Stimulated activated CD8-positive, alpha-beta memory T cell treated with anti-CD3 and anti-CD28 coated beads, Interleukin-12 subunit alpha, Interleukin-12 subunit beta, amount 100 ng/mL, for 4 hours (primary cell): ENCODE data around the gene ZFP36L2.
A peak's percentile ranks its signal among the peaks of the same experiment; 100 is the strongest.

Experiments
- DNase-seq: peaks from one replicate; pipeline ENCODE4 v3.0.0-alpha.2; 2020; ENCODE audit warnings: low read depth

Gene ZFP36L2, protein sequence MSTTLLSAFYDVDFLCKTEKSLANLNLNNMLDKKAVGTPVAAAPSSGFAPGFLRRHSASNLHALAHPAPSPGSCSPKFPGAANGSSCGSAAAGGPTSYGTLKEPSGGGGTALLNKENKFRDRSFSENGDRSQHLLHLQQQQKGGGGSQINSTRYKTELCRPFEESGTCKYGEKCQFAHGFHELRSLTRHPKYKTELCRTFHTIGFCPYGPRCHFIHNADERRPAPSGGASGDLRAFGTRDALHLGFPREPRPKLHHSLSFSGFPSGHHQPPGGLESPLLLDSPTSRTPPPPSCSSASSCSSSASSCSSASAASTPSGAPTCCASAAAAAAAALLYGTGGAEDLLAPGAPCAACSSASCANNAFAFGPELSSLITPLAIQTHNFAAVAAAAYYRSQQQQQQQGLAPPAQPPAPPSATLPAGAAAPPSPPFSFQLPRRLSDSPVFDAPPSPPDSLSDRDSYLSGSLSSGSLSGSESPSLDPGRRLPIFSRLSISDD

DNA sequence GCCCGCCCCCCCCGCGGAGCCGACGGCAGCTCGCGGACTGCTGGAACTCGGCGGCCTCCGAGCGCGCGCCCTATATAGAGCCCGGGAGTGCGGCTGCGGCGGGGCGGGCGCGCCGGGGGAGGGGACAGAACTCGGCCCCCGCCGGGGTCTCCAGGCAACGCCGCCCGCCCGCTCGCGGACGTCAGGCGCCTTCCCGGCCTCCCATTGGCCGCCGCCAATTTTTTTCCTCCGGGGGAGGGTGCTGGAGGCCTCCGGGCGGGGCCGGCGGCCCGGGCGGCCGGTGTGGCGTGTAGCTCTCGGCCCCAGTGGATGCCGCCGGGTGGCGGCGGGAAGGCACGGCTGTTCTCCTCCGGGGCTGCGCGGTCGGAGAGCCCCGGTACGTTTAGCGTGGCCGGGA is at the start of gene ZFP36L2:
ZFP36L2 (minus strand) TSS at position 49 of the 397 bp plus-strand sequence. CDS start 291 bp downstream, outside the sequence.
- DNase-seq: peak; percentile 96

DNA sequence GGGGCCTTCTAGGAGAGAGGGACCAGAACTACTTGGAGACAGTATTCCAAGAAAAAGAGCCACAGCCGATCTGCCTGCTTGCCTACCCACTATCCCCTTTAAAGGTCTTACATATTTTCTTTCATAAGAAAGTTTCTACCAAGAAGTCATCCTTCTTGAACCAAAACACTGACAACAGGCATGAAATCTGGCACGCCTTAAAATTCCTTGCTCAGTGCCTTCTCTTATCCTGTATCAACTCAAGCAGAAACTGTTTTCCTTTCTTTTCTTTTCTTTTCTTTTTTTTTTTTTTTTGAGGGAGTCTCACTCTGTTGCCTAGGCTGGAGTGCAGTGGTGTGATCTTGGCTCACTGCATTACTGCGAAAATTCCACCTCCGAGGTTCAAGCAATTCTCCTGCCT is 48.3 kb upstream of the ZFP36L2 start:
- DNase-seq: no peak

GRCh38 chr2:43274055-43274454 is 47.6 kb upstream of the ZFP36L2 start:
- no peak for DNase-seq

DNA sequence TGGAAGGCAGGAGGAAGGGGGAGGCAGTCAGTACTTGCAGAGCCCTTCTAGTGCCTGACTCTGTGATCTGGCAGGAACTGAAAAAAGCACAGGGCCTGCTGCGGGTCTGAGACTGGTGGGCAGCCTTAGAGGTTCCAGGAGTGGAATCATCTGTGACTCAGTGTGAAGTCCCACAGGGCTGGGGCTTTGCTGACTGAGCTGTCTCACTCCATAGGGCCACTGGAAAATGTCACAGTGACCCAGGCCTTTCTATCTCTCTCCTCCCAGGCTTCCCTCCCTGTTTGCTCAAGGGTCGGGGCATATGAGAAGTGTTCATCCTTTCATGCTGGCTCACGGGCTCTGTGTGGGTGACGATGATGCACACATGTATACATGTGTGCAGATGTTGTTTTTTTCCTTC is 47.1 kb upstream of the ZFP36L2 start:
- DNase-seq: no peak

GRCh38 chr2:43270930-43271615 is 44.7 kb upstream of the ZFP36L2 start:
- no peak for DNase-seq

DNA sequence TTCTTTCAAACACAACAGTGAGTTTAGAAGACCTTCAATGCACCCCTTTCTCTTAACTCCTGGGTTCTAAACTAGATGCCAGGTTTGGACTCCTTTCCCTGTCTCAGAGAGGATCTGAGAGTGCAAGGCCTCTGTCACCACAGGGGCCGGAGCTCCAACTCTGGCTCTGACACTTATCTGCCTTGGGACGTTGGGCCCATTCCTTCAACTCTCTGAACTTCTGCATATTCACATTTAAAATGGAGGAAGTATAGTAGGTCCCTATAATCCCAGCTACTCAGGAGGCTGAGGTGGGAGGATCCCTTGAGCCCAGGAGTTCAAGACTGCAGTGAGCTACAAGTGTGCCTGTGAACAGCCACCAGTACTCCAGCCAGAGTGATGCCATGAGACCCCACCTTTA is 44.1 kb upstream of the ZFP36L2 start:
- DNase-seq: no peak

DNA sequence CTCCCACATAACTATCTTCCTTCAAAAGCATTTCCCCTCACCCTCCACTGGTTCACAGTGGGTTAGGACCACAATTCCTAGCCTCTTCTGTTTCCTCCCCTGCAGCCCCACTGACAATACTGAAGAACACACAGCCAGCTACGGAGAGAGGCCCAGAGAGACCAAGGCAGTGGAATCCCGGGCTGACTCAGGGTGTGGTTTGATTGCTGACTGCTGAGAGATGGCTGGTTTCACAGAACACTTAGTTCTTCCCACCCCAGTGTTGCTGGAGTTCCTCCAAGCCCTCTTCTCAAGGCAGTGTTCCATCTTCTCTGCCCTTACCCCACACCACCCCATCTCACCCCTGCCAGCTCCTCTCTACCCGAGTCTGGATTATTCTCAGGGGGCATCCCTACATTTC is 43.3 kb upstream of the ZFP36L2 start:
- DNase-seq: no peak

GRCh38 chr2:43269074-43269572 is 42.7 kb upstream of the ZFP36L2 start:
- no peak for DNase-seq

DNA sequence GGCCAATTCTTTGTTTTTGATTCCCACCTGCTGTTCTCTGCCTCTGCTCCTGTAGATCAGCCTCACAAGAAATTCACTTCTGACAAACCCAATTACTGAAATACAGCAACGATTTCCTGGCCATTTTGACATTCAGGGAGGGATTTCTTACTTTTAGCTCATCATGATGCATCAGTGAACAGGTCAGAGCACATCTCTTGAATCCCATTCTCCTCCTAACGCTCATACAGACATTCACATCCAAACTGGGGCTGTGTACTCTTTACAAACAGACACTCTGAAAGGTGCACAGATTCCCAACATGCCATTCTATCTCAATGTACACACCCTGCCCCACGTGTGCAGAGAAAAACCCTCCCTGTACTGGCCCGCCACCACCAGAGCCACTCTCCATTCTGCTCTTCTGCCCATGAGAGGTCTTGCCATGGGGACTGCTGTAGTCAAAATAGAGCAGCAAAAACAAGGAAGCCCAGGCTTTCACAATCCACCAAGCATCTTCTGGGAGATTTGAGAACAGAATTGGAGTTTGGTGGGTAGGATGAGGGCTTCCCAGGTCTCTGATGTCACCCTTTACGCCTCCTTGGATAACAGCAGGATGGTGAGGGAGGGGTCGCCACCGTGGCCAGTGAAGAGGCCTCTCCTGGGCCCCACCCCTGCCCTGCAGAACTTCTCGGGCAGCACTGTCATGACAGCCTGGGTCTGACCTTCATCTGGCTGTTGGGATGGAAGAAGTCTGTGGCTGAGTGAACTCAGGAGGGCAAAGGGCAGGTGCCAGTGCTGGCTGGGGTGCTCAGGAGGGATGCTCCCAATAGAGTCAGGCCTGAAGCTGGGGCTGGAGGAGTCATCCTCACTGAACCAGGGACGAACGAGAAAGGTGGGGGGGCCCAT is 41.9 kb upstream of the ZFP36L2 start:
- no peak for DNase-seq

DNA sequence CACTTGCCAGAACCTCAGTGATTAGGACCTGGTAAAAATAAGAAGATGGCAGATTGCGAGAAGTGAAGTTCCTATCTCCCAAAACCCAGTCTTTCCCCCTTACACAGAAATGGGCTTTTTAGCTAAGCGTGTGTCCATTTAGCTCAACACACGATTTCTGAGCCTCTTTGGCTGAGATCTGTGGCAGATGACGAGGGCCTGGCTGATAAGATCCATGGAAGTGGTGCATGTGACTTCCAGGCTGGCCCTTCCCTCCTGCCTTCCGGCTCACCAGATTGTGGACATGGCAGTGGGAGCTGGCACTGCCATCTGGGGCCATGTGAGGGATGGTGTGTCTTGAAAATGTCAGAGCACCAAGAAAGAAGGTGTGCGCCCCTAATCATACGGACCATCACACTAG is 41.0 kb upstream of the ZFP36L2 start:
- DNase-seq: no peak

- no peak for DNase-seq
Measured at GRCh38 chr2:43266711-43267111, 40.3 kb upstream of the ZFP36L2 start.

- DNase-seq: no peak
Measured at GRCh38 chr2:43265421-43265820, 39.0 kb upstream of the ZFP36L2 start.

- DNase-seq: no peak
Measured at GRCh38 chr2:43265001-43265400, 38.6 kb upstream of the ZFP36L2 start.

DNA sequence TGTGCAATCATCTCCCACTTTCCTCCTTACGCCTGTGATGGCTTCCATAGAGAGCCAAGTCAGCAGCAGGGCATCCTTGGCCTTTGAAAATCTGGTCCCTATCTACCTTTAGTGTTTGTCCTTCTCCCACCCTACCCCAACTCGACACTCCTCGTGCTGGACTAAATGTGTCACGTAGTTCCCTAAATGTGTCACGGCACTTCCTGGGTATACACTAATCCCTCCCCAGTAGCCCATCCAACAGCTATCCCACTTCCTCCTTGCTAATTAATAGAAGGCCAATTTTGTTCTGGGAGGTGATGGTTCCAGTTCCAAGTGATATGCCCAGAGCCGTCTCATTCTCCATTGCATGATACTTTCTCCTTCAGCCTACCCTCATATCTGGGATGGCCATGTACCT is 36.5 kb upstream of the ZFP36L2 start:
- no peak for DNase-seq

DNA sequence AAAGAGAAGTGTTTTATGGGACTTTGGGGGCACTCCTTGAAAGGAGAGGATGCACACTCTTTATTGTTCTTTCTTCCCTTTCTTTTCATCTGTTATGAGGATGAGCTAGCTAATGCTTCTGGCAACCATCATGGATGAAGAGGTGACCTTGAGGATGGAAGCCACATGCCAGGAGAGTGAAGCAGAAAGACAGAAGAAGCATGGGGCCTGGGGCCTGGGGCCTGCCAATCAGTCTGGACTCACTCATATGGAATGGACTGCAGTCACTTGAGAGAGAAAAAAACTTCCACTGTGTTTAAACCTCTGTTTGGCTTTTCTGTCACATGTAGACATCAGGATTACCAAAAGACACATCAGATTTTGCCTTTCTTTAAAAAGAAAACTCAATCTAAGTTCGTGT is 35.8 kb upstream of the ZFP36L2 start:
- no peak for DNase-seq

DNA sequence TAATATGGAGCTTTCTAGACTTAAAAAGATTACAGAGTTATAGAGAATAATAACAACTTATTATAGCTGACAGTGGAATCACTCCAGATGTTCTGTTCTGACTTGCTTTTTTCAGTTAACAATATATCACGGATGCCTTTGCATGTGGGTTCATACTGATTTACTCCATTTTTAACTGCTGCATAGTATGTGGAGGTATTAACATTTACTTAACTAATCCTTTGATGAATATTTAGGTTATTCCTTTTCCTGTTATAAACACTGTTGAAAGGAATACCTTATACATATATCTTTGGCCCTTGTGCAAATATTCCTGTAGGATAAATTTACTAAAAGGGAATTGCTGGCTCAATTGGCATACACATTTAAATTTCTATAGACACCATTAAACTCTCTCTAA is 33.1 kb upstream of the ZFP36L2 start:
- no peak for DNase-seq

DNA sequence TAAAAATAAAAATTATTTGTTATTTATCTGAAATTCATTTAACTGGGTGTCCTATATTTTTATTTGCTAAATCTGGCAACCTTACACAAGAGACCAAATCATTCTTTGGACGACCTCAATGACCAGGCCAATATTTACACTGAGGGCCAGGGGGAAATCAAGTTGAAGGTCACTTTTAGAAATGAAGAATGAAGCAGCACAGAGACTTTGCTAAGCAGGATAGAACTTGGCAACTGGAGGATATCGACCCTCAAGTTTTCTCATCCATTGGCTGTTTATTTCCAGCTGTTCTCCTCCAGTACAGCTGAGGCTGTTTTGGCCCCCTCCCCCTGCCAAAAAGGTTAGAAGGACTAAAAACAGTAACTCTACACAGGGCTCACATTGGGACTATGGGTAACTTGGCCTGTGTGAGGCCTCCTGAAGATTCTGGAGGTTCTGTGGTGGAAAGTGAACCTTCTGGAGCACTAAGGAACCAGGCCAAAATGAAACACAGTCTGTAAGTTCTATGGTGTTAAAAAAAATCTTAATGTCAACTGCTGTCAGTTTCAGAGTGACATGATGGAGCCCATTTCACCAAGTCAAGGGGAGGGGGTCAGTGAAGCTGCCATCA is 32.2 kb upstream of the ZFP36L2 start:
- no peak for DNase-seq

DNA sequence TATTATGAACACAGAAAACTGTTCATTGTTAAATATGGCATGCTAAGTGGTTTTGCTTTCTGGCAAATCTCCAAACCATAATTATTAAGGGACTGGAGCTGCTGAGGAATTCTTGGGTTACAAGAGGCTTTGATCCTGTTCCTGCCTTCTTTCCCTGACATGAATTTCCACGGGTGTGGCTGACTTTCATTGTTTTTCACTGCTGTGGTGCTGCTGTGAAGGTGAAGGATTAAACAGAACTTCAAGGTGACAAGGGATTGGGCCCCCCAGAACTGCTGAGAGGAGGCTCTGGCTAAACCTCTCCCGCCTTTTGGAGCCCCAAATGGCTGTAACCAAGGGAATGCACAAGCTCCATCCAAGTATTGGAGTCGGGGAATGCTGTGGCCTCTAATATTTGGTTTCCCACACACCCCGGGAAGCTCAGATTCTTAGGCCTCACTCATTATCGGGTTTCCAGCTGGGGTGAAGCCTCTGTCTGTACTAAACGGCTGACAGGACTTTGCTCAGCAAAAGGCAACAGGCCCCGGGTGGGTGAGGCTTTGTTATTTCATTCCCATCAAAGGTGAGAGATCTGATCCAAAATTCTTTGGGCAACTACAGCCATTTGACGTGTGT is 29.0 kb upstream of the ZFP36L2 start:
- DNase-seq: no peak

GRCh38 chr2:43254331-43254730 is 27.9 kb upstream of the ZFP36L2 start:
- no peak for DNase-seq

DNA sequence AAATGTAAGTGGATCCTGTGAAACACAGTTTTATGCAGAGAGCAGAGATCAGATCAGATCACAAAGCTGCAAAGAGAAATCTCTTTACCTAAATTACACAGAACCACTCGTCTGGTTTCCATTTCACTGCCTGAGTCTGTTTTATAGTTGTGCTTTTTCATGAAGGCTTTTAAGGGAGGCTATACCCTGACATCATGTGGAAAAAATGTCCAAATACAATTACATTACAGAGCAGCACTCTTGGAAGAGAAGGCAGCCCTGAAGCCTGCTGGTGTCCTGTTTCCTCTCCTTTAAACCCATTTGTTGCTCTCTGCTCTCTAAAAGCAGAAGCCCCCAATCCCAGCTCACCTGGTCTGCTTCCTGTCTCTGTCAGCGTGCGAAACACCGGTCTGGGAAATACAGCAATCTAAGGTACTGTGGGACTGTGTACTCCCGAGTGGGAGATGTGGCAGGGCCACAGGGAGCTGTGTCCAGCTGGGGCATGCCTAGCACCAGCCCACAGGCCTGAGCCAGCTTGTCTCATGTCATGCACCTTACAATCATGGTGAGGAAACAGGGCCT is 24.8 kb upstream of the ZFP36L2 start:
- no peak for DNase-seq

- no peak for DNase-seq
Measured at GRCh38 chr2:43250015-43250414, 23.6 kb upstream of the ZFP36L2 start.
